Esophagus mucosa (tissue), 1 donor: ENCODE measurements around the gene TEX14. TPM values are rescaled to one million over a fixed set of nuclear protein-coding genes. Genes with fewer than 3 reads are reported as not detected.
"Not testable (repeated sequence)": the region's sequence is repeated elsewhere in the genome, so short reads cannot be mapped to it uniquely, and the experiment has no call there.

Source experiments
- ATAC-seq: fragments of 200-7000 bp; cut with Tn5 transposase; one replicate; pipeline ENCODE4 v1.9.1; 2020
- total RNA-seq: library from RNA; stranded (reverse); gene quantifications from one replicate; pipeline ENCODE4 v1.2.4, GENCODE V29; 2023
- donor health status: DM: yes; HTN: yes; CAD: no.

TEX14 gene
- total RNA-seq, 1 donor from 2014 or later = 0.24 TPM

DNA sequence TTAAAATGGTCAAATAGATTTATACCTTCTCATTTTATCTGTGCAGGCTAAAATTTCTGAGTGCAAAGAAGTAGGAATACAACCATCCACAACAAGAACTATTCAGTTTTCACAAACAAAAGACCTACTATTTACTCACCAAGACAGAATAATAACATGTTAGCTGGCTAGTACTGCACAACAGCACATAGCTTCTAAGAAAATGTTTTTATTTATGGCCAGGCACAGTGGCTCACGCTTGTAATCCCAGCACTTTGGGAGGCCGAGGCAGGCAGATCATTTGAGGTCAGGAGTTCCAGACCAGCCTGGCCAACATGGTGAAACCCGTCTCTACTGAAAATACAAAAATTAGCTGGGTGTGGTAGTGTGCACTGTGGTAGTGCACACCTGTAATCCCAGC is 136.7 kb downstream of the TEX14 start:
- ATAC-seq = not testable (repeated sequence)

GRCh38 chr17:58541249-58541648 is 150.6 kb downstream of the TEX14 start:
- peak; percentile 38 for ATAC-seq

- ATAC-seq = no peak
Observed at GRCh38 chr17:58539698-58540097, 152.1 kb downstream of the TEX14 start.

DNA sequence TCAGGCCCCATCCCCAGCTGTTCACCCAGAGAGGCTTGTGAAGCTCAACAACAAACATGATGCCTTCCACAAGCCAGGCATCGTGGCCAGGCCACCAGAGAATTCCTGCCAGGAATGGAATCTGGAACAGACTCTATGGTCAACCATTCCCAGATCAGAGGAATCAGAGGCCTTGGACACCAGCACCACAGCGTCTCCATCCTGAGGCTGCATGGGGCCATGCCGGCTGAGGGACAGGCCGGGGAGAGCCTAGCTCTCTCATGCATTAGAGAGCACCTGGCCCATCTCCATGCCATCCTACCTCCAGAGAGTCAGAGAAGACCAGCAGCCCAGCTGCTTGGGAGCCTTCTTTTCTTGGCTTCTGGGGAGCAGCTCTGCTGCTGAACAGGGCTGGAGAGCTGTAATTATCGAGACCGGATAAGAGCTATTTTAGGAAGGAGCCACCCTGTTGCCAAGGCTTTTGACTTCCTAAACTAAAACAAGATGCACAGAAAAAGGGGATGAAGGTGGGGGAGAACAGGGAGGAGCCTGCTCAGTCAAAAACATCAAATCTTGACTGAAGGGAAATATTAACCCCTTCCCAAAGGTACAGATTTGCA is 152.9 kb downstream of the TEX14 start:
- no peak for ATAC-seq

DNA sequence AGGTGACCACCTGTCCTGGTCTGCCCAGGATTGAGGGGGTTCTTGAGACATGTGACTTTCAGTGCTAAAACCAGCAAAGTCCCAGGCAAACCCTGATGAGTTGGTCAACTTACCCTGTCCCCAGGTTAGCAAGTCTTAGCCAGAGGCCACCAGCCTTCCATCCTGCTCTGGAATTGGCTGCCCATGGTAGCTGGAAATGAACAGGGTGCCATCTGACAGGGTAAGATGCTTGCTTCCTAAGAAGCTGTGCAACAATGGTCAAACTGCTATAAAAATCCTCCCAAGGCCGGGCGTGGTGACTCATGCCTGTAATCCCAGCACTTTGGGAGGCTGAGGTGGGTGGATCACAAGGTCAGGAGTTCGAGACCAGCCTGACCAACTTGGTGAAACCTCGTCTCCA is 154.6 kb downstream of the TEX14 start:
- no peak for ATAC-seq

- no peak for ATAC-seq
Observed at GRCh38 chr17:58536542-58536941, 155.3 kb downstream of the TEX14 start.

DNA sequence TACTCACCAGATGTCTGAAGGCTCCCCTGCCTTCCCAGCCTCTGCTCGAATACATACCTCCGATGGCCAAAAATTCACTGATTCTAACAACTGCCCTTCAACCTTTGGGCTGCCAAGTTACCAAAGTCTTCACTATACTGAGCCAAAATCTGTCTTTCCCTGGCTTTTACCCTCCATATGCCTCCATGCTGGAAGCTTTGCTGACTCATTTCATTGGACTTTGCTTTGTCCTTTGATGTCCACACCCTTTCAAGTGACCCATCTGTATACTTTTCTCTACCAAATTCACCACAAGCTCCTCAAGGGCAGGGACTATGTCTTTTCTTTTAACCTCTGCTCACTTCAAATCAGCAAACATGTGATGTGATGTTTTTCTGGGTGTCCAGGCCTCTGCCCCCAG is 156.4 kb downstream of the TEX14 start:
- ATAC-seq = no peak

GRCh38 chr17:58534901-58535421 is 156.9 kb downstream of the TEX14 start:
- no peak for ATAC-seq

GRCh38 chr17:58534331-58534730 is 157.5 kb downstream of the TEX14 start:
- no peak for ATAC-seq

DNA sequence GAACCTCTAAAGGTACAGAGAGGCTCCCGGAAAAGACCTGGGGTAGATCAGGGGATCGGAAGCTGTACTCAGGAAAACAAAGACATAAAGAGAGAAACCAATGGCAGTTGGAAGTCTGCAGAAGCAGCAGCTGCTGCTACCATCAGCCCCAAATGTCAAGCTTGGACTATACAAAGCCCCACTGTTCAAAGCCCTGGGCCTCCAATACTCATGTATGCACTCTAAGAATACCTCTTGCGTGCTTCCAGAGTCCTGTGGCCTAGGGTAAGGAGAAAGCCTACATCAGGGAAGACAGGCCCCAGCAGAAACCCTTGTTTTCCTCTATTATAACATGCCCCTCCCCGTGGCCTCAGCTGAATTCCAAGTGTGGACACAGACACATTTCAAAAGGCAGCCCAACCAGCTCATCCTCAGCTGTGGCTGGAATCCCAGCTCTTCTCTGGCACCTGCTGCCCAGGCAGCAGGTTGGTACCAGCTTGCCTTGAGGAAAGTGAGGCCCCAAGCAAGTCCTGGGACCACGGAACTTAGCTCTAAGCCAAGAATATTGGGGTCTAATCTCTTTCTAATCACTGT is 158.1 kb downstream of the TEX14 start:
- ATAC-seq = no peak

GRCh38 chr17:58532555-58532951 is 159.3 kb downstream of the TEX14 start:
- ATAC-seq = no peak

DNA sequence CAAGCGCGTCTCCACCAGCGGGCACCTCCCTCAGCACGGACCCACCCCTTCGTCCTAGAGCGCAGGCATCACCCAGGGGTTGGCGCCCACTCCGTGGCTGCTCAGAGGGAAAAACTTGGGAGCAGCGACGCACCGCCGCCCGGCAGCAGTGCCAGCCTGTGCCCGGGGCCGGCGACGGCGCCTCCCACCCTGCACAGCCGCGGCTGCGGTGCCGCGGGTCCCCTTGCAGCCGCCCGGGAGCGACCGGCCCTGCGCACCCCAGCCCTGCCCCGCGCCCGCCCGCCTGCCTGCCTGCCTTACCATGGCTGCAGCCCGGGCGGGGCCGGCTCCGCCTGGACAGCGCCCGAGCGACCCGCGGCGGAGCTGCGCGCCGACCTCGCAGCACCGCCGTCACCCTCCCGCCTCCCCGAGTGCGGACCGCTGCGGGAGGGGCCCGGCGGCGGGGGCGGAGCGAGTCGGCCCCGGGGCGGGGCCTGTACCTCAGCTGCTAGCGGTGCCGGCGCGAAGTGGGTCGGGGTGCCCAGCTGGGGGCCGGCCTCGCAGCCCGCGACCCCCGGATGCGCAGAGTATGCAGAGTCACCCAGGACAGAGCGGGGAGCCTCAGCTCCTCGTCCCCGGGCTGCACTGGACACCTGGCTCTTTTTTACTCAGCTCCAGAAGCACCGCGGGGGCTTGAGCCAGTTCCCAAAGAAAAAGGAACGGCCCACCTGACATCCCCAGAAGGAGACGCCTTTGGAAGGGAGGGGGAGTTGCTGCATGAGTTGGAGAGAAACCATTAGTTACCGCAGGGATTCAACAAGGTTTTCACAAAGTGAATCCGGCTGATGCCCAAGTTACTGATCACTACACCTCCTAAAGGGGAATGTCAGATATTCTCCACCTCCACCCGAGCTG is 159.9 kb downstream of the TEX14 start:
- peak; percentile 74 for ATAC-seq

- ATAC-seq = no peak
Observed at GRCh38 chr17:58531122-58531521, 160.7 kb downstream of the TEX14 start.

DNA sequence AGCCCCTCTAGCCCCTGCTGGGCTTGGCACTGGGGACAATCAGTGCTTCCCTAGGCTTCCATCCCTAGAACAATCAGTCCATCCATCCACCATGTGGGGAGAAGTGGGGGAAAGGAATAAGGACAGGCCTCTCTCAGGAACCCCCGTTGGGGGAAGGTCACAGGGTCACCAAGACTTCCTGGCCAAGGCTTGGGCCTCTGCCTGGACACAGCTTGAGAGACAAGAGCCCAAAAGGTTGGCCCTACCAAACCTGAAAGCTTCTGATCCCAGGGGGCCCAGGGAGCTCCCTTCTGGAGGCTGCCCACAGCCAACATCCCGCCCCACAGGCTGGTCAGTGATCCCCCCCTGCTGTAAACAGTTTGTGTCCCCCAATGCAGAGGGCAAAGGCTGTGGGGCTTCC is 161.2 kb downstream of the TEX14 start:
- no peak for ATAC-seq

- no peak for ATAC-seq
Observed at GRCh38 chr17:58529275-58529674, 162.6 kb downstream of the TEX14 start.

- no peak for ATAC-seq
Observed at GRCh38 chr17:58528443-58528842, 163.4 kb downstream of the TEX14 start.

GRCh38 chr17:58527949-58528348 is 163.9 kb downstream of the TEX14 start:
- ATAC-seq = no peak

DNA sequence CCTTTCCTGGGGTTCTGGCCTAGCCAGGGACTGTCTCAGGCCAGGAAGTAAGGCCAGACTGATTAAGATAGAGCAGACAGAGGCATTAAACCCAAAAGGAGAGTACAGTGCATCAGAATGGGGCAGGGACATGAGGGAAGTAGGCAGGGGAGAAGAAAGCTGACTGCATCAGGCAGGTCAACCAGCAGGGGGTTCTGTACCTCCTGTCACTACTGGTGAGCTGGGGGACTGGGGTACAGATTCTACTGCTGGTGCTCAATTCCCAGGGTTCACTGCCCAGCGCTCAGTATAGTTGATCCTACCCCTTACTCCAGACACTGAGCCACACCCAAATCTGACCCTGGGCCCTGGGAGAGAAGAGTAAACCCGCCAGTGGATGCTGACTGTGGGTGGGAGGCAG is 164.5 kb downstream of the TEX14 start:
- no peak for ATAC-seq

GRCh38 chr17:58525239-58525638 is 166.6 kb downstream of the TEX14 start:
- no peak for ATAC-seq

DNA sequence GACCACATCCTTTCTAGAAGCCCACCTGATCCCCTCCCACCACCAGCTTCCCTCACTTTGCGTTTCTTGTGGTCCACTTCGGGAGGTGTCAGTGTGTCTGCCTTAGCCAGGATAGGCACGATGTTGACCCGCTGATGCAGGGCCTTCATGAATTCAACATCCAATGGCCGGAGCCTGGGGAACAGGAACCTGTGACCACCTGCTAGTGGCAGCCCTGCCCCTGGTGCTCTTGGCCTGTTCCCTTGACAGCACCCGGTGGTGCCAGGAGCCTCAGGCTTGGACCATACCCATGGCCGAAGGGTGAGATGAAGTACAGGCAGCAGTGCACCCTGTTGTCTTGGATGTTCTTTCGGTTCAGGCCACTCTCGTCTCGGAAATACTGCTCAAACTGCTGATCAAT is 170.2 kb downstream of the TEX14 start:
- ATAC-seq = no peak

DNA sequence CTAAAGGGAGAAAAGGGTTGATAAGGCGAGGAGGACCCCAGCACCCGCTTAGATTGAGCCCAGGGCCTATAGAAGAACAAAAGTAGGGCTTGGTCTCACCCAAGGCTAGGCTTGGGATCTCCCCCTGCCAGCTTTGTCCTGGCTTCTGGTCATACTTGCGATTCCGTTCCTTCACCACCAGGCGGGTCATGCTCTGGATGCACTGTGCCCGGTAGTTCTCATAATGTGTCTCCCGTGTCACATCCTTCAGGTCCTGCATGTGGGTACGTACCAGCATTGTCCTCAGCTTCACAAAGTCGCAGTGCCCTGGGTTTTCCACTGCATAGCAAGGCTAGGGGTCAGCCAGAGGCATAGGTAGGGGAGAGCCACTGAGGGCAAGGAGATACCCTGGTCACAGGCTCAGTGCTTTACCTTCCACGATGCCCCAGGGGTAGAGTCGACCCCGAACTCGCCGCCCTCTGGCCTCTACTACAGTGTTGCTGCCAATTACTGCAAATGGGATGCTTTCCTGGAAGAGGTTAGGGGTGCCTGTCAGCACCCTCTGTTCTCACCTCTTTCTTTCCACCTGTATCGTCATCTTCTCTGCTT is 170.9 kb downstream of the TEX14 start:
- ATAC-seq = no peak

DNA sequence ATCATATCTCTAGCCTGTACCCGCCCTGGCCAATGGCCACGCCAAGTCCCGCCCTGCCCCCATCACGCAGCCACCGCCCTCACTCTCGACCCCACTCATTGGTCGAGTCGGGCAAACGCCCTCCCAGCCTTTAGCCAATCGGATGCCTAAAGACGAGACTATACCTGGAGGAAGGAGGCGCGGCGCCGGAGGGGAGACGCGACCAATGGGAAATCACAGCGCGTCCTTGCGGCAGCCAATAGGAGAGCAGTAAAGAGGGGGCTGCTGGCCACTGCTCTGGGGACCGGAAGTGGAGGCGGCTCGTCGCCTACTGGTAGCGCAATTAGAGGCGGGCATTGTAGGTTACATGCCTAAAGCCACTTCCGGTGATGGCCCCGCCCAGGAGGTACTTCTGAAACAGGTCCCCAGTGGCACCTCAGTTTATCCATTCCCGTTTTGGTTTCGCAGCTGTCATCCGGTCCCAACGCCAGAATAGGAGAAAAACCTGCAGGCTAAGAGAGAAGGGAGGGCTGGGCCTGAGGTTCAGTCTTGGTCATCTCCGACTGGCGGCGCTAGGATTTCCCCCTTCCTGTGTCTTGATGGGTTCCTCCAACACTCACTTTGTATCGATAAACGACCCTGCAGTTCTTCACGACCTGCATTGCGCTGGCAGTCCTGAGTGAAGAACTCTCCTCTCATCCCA is 173.8 kb downstream of the TEX14 start:
- ATAC-seq = peak; percentile 93
